ENCODE data around the gene SPRY4. TPM values are rescaled to one million over a fixed set of nuclear protein-coding genes. Genes with fewer than 3 reads are reported as not detected.
"Not testable (repeated sequence)": the region's sequence is repeated elsewhere in the genome, so short reads cannot be mapped to it uniquely, and the experiment has no call there.

Gene SPRY4
- total and polyA plus RNA-seq, 2 donors (not counting 1 experiment from before 2014, with no cell fraction given) = 4.5 to 6.0 TPM

- Histone ChIP-seq H3K9me3 (ENCODE audit: control insufficient read depth, insufficient read depth, low read depth, low read length) (no peaks in the 10 kb centered on the region), H3K9ac (ENCODE audit: insufficient read depth, low read length) (no peak overlapping the region), H2AFZ (ENCODE audit: low read length) (no peak overlapping the region), H3K4me2 (ENCODE audit: extremely low read depth, insufficient read depth, low read length) (no peak overlapping the region), H3K4me1 (ENCODE audit: control insufficient read depth, extremely low read depth, insufficient read depth, low read length) (peaks cover 4% of the 10 kb centered on the region), H3K27ac (ENCODE audit: insufficient read depth, low read length) (no peak overlapping the region), H4K20me1 (ENCODE audit: control insufficient read depth, extremely low read depth, insufficient read depth, low read length) (no peaks in the 10 kb centered on the region), H3K4me3 (replicated peaks in 1 of 4; ENCODE audit: control extremely low read depth in 1 of 4, insufficient read depth in 1 of 4, low read depth in 3 of 4, low read length in 4 of 4) (no peak overlapping the region), H3K36me3 (ENCODE audit: control insufficient read depth, insufficient read depth, low read length) (no peaks in the 10 kb centered on the region), H3K27me3 (ENCODE audit: control insufficient read depth, insufficient read depth, low read length) (no peaks in the 10 kb centered on the region), H3K79me2 (ENCODE audit: control insufficient read depth, insufficient read depth, low read length) (no peaks in the 10 kb centered on the region)
- TF ChIP-seq EZH2 (IDR thresholded peaks at IDR 0.05; ENCODE audit: low read length, missing control alignments) = no peak
- TF ChIP-seq, protein P1, sequence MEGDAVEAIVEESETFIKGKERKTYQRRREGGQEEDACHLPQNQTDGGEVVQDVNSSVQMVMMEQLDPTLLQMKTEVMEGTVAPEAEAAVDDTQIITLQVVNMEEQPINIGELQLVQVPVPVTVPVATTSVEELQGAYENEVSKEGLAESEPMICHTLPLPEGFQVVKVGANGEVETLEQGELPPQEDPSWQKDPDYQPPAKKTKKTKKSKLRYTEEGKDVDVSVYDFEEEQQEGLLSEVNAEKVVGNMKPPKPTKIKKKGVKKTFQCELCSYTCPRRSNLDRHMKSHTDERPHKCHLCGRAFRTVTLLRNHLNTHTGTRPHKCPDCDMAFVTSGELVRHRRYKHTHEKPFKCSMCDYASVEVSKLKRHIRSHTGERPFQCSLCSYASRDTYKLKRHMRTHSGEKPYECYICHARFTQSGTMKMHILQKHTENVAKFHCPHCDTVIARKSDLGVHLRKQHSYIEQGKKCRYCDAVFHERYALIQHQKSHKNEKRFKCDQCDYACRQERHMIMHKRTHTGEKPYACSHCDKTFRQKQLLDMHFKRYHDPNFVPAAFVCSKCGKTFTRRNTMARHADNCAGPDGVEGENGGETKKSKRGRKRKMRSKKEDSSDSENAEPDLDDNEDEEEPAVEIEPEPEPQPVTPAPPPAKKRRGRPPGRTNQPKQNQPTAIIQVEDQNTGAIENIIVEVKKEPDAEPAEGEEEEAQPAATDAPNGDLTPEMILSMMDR (conservative IDR thresholded peaks at IDR 0.05 in 1 of 2, IDR thresholded peaks at IDR 0.05 in 1 of 2; ENCODE audit: low read depth in 1 of 2, low read length in 2 of 2) = no peak
- no peak for DNase-seq (ENCODE audit: low read depth in 2 of 2)
Observed at GRCh38 chr5:142275496-142275895, 49.3 kb downstream of the SPRY4 start.

GRCh38 chr5:142272596-142272995 lies 52.2 kb downstream of the SPRY4 start:
- not testable (repeated sequence) for H3K4me3 ChIP-seq (replicated peaks in 1 of 4; ENCODE audit: control extremely low read depth in 1 of 4, insufficient read depth in 1 of 4, low read depth in 3 of 4, low read length in 4 of 4); H2AFZ ChIP-seq (ENCODE audit: low read length)

DNA sequence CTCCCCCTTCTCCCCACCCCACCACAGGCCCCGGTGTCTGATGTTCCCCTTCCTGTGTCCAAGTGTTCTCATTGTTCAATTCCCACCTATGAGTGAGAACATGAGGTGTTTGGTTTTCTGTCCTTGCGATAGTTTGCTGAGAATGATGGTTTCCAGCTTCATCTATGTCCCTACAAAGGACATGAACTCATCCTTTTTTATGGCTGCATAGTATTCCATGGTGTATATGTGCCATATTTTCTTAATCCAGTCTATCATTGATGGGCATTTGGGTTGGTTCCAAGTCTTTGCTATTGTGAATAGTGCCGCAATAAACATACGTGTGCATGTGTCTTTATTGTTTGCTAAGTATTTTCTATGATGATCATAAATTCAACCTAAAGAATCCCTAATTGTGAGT lies 60.7 kb downstream of the SPRY4 start:
- H3K4me2 ChIP-seq (ENCODE audit: extremely low read depth, insufficient read depth, low read length); H3K4me3 ChIP-seq (replicated peaks in 1 of 4; ENCODE audit: control extremely low read depth in 1 of 4, insufficient read depth in 1 of 4, low read depth in 3 of 4, low read length in 4 of 4): not testable (repeated sequence)

More at GRCh38 chr5:142272596-142272995, 52.2 kb downstream of the SPRY4 start:
- H3K36me3 ChIP-seq (ENCODE audit: control insufficient read depth, insufficient read depth, low read length); DNase-seq (ENCODE audit: low read depth in 2 of 2); H3K9ac ChIP-seq (ENCODE audit: insufficient read depth, low read length); H3K9me3 ChIP-seq (ENCODE audit: control insufficient read depth, insufficient read depth, low read depth, low read length); H3K27me3 ChIP-seq (ENCODE audit: control insufficient read depth, insufficient read depth, low read length); H3K27ac ChIP-seq (ENCODE audit: insufficient read depth, low read length); H4K20me1 ChIP-seq (ENCODE audit: control insufficient read depth, extremely low read depth, insufficient read depth, low read length); H3K79me2 ChIP-seq (ENCODE audit: control insufficient read depth, insufficient read depth, low read length); H3K4me2 ChIP-seq (ENCODE audit: extremely low read depth, insufficient read depth, low read length); H3K4me1 ChIP-seq (ENCODE audit: control insufficient read depth, extremely low read depth, insufficient read depth, low read length): not testable (repeated sequence)

GRCh38 chr5:142263346-142263745 lies 61.5 kb downstream of the SPRY4 start:
- Histone ChIP-seq H2AFZ (ENCODE audit: low read length) (no peak overlapping the region), H3K4me1 (ENCODE audit: control insufficient read depth, extremely low read depth, insufficient read depth, low read length) (no peaks in the 10 kb centered on the region)
- no peak for TF ChIP-seq EZH2 (IDR thresholded peaks at IDR 0.05; ENCODE audit: low read length, missing control alignments)
- TF ChIP-seq, protein P1 (conservative IDR thresholded peaks at IDR 0.05 in 1 of 2, IDR thresholded peaks at IDR 0.05 in 1 of 2; ENCODE audit: low read depth in 1 of 2, low read length in 2 of 2) = no peak

More for the DNA sequence above, 60.7 kb downstream of the SPRY4 start:
- not testable (repeated sequence) for DNase-seq (ENCODE audit: low read depth in 2 of 2); H3K36me3 ChIP-seq (ENCODE audit: control insufficient read depth, insufficient read depth, low read length); H3K79me2 ChIP-seq (ENCODE audit: control insufficient read depth, insufficient read depth, low read length); H3K9ac ChIP-seq (ENCODE audit: insufficient read depth, low read length); H3K4me1 ChIP-seq (ENCODE audit: control insufficient read depth, extremely low read depth, insufficient read depth, low read length); H2AFZ ChIP-seq (ENCODE audit: low read length); H3K27ac ChIP-seq (ENCODE audit: insufficient read depth, low read length); H3K27me3 ChIP-seq (ENCODE audit: control insufficient read depth, insufficient read depth, low read length); H4K20me1 ChIP-seq (ENCODE audit: control insufficient read depth, extremely low read depth, insufficient read depth, low read length); H3K9me3 ChIP-seq (ENCODE audit: control insufficient read depth, insufficient read depth, low read depth, low read length)

More at GRCh38 chr5:142263346-142263745, 61.5 kb downstream of the SPRY4 start:
- no peak overlapping the region for H3K9ac ChIP-seq (ENCODE audit: insufficient read depth, low read length)
- no peak overlapping the region for H3K27ac ChIP-seq (ENCODE audit: insufficient read depth, low read length)
- no peaks in the 10 kb centered on the region for H3K79me2 ChIP-seq (ENCODE audit: control insufficient read depth, insufficient read depth, low read length)
- no peak overlapping the region for H3K4me3 ChIP-seq (replicated peaks in 1 of 4; ENCODE audit: control extremely low read depth in 1 of 4, insufficient read depth in 1 of 4, low read depth in 3 of 4, low read length in 4 of 4)
- H3K9me3 ChIP-seq (ENCODE audit: control insufficient read depth, insufficient read depth, low read depth, low read length) = no peaks in the 10 kb centered on the region
- no peaks in the 10 kb centered on the region for H3K36me3 ChIP-seq (ENCODE audit: control insufficient read depth, insufficient read depth, low read length)
- no peaks in the 10 kb centered on the region for H3K27me3 ChIP-seq (ENCODE audit: control insufficient read depth, insufficient read depth, low read length)
- no peak for DNase-seq (ENCODE audit: low read depth in 2 of 2)
- no peak overlapping the region for H3K4me2 ChIP-seq (ENCODE audit: extremely low read depth, insufficient read depth, low read length)
- no peaks in the 10 kb centered on the region for H4K20me1 ChIP-seq (ENCODE audit: control insufficient read depth, extremely low read depth, insufficient read depth, low read length)

Measured in fibroblast of lung (primary cell).